Mammary epithelial cell (primary cell): ENCODE results near the gene LRRC26.

Source experiments
- CTCF ChIP-seq, 2 donors: IDR thresholded peaks in 1 of 2; conservative IDR thresholded peaks in 1 of 2; 2 replicates each; pipeline ENCODE4 v1.5.1; 2011 to 2012; ENCODE audit warnings: inconsistent platforms in 2 of 2, low read length in 2 of 2, mild to moderate bottlenecking in 2 of 2, control low read depth in 1 of 2, low read depth in 1 of 2; ENCODE audit not compliant: insufficient read depth in 1 of 2; ENCODE audit errors: extremely low read depth in 1 of 2
- EZH2 ChIP-seq: IDR thresholded peaks from 2 replicates; pipeline ENCODE4 v1.6.1; 2012; ENCODE audit warnings: low read length, inconsistent platforms, borderline replicate concordance

GRCh38 chr9:137170486-137171148 is 766 bp upstream of the LRRC26 start:
- TF ChIP-seq CTCF (conservative IDR thresholded peaks at IDR 0.05 in 1 of 2, IDR thresholded peaks at IDR 0.05 in 1 of 2; ENCODE audit: extremely low read depth in 1 of 2, insufficient read depth in 1 of 2, low read depth in 1 of 2, low read length in 2 of 2) (no peak), EZH2 (no peak)
